ENCODE measurements around the gene TPPP3. TPM values are rescaled to one million over a fixed set of nuclear protein-coding genes. Genes with fewer than 3 reads are reported as not detected.

The TPPP3 gene
- total RNA-seq, 1 donor from 2014 or later: 123 TPM

Other genes starting within 250 kb of the TPPP3 start
- gene B3GNT9, start 242.5 kb downstream of the TPPP3 start, total RNA-seq: 13.5 TPM
- 28.4 TPM for gene TRADD, start 233.6 kb downstream of the TPPP3 start, total RNA-seq
- 32.9 TPM for gene FBXL8, start 233.5 kb downstream of the TPPP3 start, total RNA-seq
- gene HSF4, start 228.8 kb downstream of the TPPP3 start, total RNA-seq: 76.3 TPM
- gene NOL3, start 223.0 kb downstream of the TPPP3 start, total RNA-seq: 55.6 TPM
- 29.0 TPM for gene MATCAP1, start 209.5 kb downstream of the TPPP3 start, total RNA-seq
- 15.6 TPM for gene EXOC3L1, start 203.4 kb downstream of the TPPP3 start, total RNA-seq
- 66.5 TPM for gene E2F4, start 201.3 kb downstream of the TPPP3 start, total RNA-seq
- gene ELMO3, start 194.4 kb downstream of the TPPP3 start, total RNA-seq: 14.9 TPM
- 33.1 TPM for gene TMEM208, start 166.4 kb downstream of the TPPP3 start, total RNA-seq
- 67.7 TPM for gene FHOD1, start 146.0 kb downstream of the TPPP3 start, total RNA-seq
- 2.8 TPM for gene SLC9A5, start 144.5 kb downstream of the TPPP3 start, total RNA-seq
- 12.4 TPM for gene PLEKHG4, start 114.0 kb downstream of the TPPP3 start, total RNA-seq
- 0.74 TPM for gene KCTD19, start 66.8 kb downstream of the TPPP3 start, total RNA-seq
- gene LRRC36, start 66.7 kb downstream of the TPPP3 start, total RNA-seq: 42.1 TPM
- 18.9 TPM for gene ZDHHC1, start 23.0 kb upstream of the TPPP3 start, total RNA-seq
- gene HSD11B2, start 37.6 kb upstream of the TPPP3 start, total RNA-seq: 2.9 TPM
- gene ATP6V0D1, start 87.7 kb upstream of the TPPP3 start, total RNA-seq: 175 TPM
- 8.5 TPM for gene AGRP, start 90.0 kb upstream of the TPPP3 start, total RNA-seq
- gene RIPOR1, start 135.3 kb upstream of the TPPP3 start, total RNA-seq: 112 TPM
- 36.2 TPM for gene CTCF, start 169.0 kb upstream of the TPPP3 start, total RNA-seq

Measured in lower lobe of right lung (tissue), 1 donor.